SK-N-SH treated with all-trans-retinoic acid at 6 μM for 48 hours (cell line): ENCODE results near the gene SLC13A3.

Experiments used
- ARNTL ChIP-seq: fragments of 450-650 bp; formaldehyde crosslinking; IDR thresholded peaks from 2 replicates; pipeline ENCODE4 v1.5.0; 2020; ENCODE audit warnings: low read depth, mild to moderate bottlenecking, moderate library complexity, borderline replicate concordance
- BACH2 ChIP-seq: fragments of 250-450 bp; sonication (Bioruptor Pico); IDR thresholded peaks from 2 replicates; pipeline ENCODE4 v1.9.0; 2021; ENCODE audit warnings: mild to moderate bottlenecking, borderline replicate concordance
- CSDC2 ChIP-seq: fragments of 250-450 bp; sonication (Bioruptor Pico); IDR thresholded peaks from 2 replicates; pipeline ENCODE4 v1.5.0; 2020; ENCODE audit warnings: mild to moderate bottlenecking, moderate library complexity
- ESRRG ChIP-seq: fragments of 250-450 bp; sonication (Bioruptor Pico); IDR thresholded peaks from 2 replicates; pipeline ENCODE4 v1.6.1; 2021; ENCODE audit warnings: mild to moderate bottlenecking
- OSR1 ChIP-seq: fragments of 250-450 bp; sonication (Bioruptor Pico); IDR thresholded peaks from 2 replicates; pipeline ENCODE4 v1.8.0; 2022; ENCODE audit warnings: moderate library complexity, mild to moderate bottlenecking, inconsistent platforms
- POU6F1 ChIP-seq: fragments of 250-450 bp; sonication (Bioruptor Pico); IDR thresholded peaks from 2 replicates; pipeline ENCODE4 v1.8.0; 2021; ENCODE audit warnings: low read depth, mild to moderate bottlenecking, moderate library complexity, borderline replicate concordance
- TCF4 ChIP-seq: fragments of 250-450 bp; sonication (Bioruptor Pico); IDR thresholded peaks from 2 replicates; pipeline ENCODE4 v1.8.0; 2021; ENCODE audit warnings: mild to moderate bottlenecking, moderate library complexity, borderline replicate concordance
- TSHZ2 ChIP-seq: fragments of 250-450 bp; sonication (Bioruptor Pico); IDR thresholded peaks from 2 replicates; pipeline ENCODE4 v1.5.0; 2020; ENCODE audit warnings: mild to moderate bottlenecking, moderate library complexity
- ZNF70 ChIP-seq: fragments of 450-650 bp; formaldehyde crosslinking; IDR thresholded peaks from 2 replicates; pipeline ENCODE4 v1.5.0; 2020; ENCODE audit warnings: mild to moderate bottlenecking, moderate library complexity
- TF ChIP-seq, protein P1 (sequence below): fragments of 250-450 bp; sonication (Bioruptor Pico); IDR thresholded peaks from 2 replicates; pipeline ENCODE4 v1.8.0; 2020; ENCODE audit warnings: mild to moderate bottlenecking, moderate library complexity, borderline replicate concordance
- TF ChIP-seq, protein P2 (sequence below): fragments of 250-450 bp; sonication (Bioruptor Pico); IDR thresholded peaks from 2 replicates; pipeline ENCODE4 v1.5.1; 2021; ENCODE audit warnings: mild to moderate bottlenecking, moderate library complexity

DNA sequence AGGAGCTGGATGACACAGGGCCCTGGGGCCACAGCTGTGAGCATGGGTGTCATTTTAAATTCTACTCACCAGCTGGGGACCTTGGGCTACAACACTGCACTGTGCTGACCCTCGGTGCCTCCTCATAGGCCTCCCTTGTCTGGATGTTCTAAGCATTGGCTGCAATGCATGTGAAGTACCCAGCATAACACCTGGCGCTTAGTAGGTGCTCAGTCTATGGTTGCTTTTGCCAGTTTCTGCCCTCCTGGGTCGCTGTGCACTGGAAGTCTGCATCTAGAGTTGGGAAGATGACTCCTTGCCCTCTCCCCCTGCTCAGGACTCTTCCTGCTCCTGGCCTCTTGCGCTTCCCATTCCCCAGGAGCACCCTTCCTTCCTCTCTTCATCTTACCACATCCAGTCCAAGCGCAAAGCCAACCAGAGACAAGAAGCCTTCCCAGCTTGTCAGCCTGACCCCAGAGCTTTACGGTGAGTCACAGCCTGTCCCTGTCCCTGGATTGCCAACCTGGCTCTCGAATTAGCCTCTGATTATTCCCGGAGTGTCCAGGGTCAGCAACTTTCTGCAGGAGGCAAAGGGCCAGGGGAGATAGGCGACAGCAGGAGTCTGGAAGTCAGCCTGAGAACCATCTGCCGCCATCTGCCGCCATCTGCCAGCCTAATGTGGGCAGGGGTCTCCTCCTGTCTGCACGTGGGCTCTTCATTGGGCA, 8.8 kb downstream of the SLC13A3 start:
- TF ChIP-seq ARNTL (CRISPR knock-in tag), result no peak
- no peak for TF ChIP-seq OSR1 (CRISPR knock-in tag)
- TF ChIP-seq BACH2 (CRISPR knock-in tag), result no peak
- TF ChIP-seq POU6F1, result no peak
- TF ChIP-seq, protein P1, sequence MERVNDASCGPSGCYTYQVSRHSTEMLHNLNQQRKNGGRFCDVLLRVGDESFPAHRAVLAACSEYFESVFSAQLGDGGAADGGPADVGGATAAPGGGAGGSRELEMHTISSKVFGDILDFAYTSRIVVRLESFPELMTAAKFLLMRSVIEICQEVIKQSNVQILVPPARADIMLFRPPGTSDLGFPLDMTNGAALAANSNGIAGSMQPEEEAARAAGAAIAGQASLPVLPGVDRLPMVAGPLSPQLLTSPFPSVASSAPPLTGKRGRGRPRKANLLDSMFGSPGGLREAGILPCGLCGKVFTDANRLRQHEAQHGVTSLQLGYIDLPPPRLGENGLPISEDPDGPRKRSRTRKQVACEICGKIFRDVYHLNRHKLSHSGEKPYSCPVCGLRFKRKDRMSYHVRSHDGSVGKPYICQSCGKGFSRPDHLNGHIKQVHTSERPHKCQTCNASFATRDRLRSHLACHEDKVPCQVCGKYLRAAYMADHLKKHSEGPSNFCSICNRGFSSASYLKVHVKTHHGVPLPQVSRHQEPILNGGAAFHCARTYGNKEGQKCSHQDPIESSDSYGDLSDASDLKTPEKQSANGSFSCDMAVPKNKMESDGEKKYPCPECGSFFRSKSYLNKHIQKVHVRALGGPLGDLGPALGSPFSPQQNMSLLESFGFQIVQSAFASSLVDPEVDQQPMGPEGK (CRISPR knock-in tag), result no peak
- no peak for TF ChIP-seq ZNF70 (CRISPR knock-in tag)
- no peak for TF ChIP-seq ESRRG (CRISPR knock-in tag)
- no peak for TF ChIP-seq TSHZ2
- TF ChIP-seq CSDC2 (CRISPR knock-in tag), result no peak
- TF ChIP-seq TCF4 (CRISPR knock-in tag), result no peak
- TF ChIP-seq, protein P2, sequence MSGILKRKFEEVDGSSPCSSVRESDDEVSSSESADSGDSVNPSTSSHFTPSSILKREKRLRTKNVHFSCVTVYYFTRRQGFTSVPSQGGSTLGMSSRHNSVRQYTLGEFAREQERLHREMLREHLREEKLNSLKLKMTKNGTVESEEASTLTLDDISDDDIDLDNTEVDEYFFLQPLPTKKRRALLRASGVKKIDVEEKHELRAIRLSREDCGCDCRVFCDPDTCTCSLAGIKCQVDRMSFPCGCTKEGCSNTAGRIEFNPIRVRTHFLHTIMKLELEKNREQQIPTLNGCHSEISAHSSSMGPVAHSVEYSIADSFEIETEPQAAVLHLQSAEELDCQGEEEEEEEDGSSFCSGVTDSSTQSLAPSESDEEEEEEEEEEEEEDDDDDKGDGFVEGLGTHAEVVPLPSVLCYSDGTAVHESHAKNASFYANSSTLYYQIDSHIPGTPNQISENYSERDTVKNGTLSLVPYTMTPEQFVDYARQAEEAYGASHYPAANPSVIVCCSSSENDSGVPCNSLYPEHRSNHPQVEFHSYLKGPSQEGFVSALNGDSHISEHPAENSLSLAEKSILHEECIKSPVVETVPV, result no peak
